GM12892 (cell line): Measurements from ENCODE around the gene ADAR.

Experiments used
- POLR2A ChIP-seq: IDR thresholded peaks from 2 replicates; pipeline ENCODE4 v1.6.1; 2011; ENCODE audit warnings: low read depth, low read length, control low read depth
- POLR2AphosphoS5 ChIP-seq: IDR thresholded peaks from 2 replicates; pipeline ENCODE4 v1.6.1; 2011; ENCODE audit warnings: low read depth, low read length, control low read depth

GRCh38 chr1:154599658-154600057, 8.3 kb downstream of the ADAR start:
- no peak for TF ChIP-seq POLR2AphosphoS5
- TF ChIP-seq POLR2A = no peak
